B cell (primary cell): ENCODE results near the gene ZNF366.

ENCODE experiments used
- EZH2 ChIP-seq: IDR thresholded peaks from 2 replicates; pipeline ENCODE4 v1.6.1; 2012; ENCODE audit warnings: borderline replicate concordance, low read depth, mild to moderate bottlenecking, moderate library complexity, low read length; ENCODE audit not compliant: insufficient read depth, poor library complexity, severe bottlenecking
- TF ChIP-seq, protein P1 (sequence below): fragments of 200-600 bp; IDR thresholded peaks from one replicate; pipeline ENCODE4 v1.8.0; 2022; ENCODE audit warnings: antibody characterized with exemption, mild to moderate bottlenecking

- TF ChIP-seq, protein P1, sequence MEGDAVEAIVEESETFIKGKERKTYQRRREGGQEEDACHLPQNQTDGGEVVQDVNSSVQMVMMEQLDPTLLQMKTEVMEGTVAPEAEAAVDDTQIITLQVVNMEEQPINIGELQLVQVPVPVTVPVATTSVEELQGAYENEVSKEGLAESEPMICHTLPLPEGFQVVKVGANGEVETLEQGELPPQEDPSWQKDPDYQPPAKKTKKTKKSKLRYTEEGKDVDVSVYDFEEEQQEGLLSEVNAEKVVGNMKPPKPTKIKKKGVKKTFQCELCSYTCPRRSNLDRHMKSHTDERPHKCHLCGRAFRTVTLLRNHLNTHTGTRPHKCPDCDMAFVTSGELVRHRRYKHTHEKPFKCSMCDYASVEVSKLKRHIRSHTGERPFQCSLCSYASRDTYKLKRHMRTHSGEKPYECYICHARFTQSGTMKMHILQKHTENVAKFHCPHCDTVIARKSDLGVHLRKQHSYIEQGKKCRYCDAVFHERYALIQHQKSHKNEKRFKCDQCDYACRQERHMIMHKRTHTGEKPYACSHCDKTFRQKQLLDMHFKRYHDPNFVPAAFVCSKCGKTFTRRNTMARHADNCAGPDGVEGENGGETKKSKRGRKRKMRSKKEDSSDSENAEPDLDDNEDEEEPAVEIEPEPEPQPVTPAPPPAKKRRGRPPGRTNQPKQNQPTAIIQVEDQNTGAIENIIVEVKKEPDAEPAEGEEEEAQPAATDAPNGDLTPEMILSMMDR = no peak
- no peak for TF ChIP-seq EZH2
These were observed 41.3 kb downstream of the ZNF366 start for GRCh38 chr5:72465601-72466563.
